GM12878 (cell line): ENCODE measurements around the gene CHRND. TPM values are rescaled to one million over a fixed set of nuclear protein-coding genes. Genes with fewer than 3 reads are reported as not detected.

Experiments
- ATAC-seq: fragments of 200-7000 bp; cut with Tn5 transposase; 3 replicates; pipeline ENCODE4 v1.9.1; 2020; ENCODE audit warnings: mild to moderate bottlenecking, moderate library complexity
- Bru-seq: library from RNA; stranded (reverse); fragments of 400-500 nt; gene quantifications from one replicate; lab custom pipeline; 2021; lab: Mats Ljungman, UMichigan
- BruChase-seq, 2 experiments: library from RNA; stranded (reverse); fragments of 400-500 nt; gene quantifications; one replicate each; lab custom pipeline; 2021; lab: Mats Ljungman, UMichigan
- BruUV-seq: library from RNA; stranded (reverse); fragments of 400-500 nt; replicated peaks from 2 replicates; lab custom pipeline; 2021; lab: Mats Ljungman, UMichigan
- CTCF ChIA-PET: fragments of 300-600 bp; sonication (Branson Sonifier 250); formaldehyde crosslinking; extraction: SDS; loops from one replicate; lab custom pipeline; 2021; ENCODE audit warnings: inconsistent platforms; lab: Yijun Ruan, JAX
- POLR2A ChIA-PET: fragments of 350-600 bp; formaldehyde crosslinking; extraction: SDS; loops from one replicate; lab custom pipeline; 2021; ENCODE audit warnings: inconsistent platforms; lab: Charles Lee
- RAD21 ChIA-PET: fragments of 300-600 bp; sonication (Branson Sonifier 250); formaldehyde crosslinking; loops from one replicate; lab custom pipeline; 2023; ENCODE audit warnings: antibody characterized with exemption; ENCODE audit not compliant: unreplicated experiment; lab: Charles Lee
- SMC1A ChIA-PET: fragments of 300-600 bp; sonication (Branson Sonifier 250); formaldehyde crosslinking; loops from one replicate; lab custom pipeline; 2023; ENCODE audit not compliant: unreplicated experiment, uncharacterized antibody; lab: Charles Lee
- DNase-seq: peaks from one replicate; pipeline ENCODE4 v3.0.0-alpha.2; 2011; ENCODE audit warnings: low read depth, low spot score
- FAIRE-seq: peaks from 3 replicates; lab custom pipeline; 2011; peaks lifted over from hg19 to GRCh38; lab: Jason Lieb, UNC
- H2AFZ ChIP-seq: 2 replicates; pipeline ENCODE4 v1.6.0; 2011; ENCODE audit warnings: low read depth, low read length, control low read depth; ENCODE audit not compliant: control insufficient read depth
- H3K27ac ChIP-seq: 2 replicates; pipeline ENCODE4 v1.5.1; 2011; ENCODE audit warnings: control low read depth; ENCODE audit not compliant: control insufficient read depth, insufficient read depth
- H3K27me3 ChIP-seq, 2 experiments: replicated peaks in 1 of 2; 2 replicates each; pipeline versions ENCODE4 v1.6.0 to v1.6.1; 2011; ENCODE audit warnings: low read length in 1 of 2; ENCODE audit not compliant: control insufficient read depth in 2 of 2, insufficient read depth in 2 of 2
- H3K36me3 ChIP-seq, 2 experiments: 2 replicates each; pipeline ENCODE4 v1.5.1; 2011; ENCODE audit warnings: low read length in 1 of 2; ENCODE audit not compliant: control insufficient read depth in 2 of 2, insufficient read depth in 2 of 2
- H3K4me1 ChIP-seq: 2 replicates; pipeline ENCODE4 v1.6.1; 2011; ENCODE audit warnings: mild to moderate bottlenecking, low read length, moderate library complexity, mixed read lengths; ENCODE audit not compliant: control insufficient read depth, insufficient read depth
- H3K4me2 ChIP-seq: 2 replicates; pipeline ENCODE4 v1.6.0; 2011; ENCODE audit warnings: control low read depth; ENCODE audit not compliant: control insufficient read depth, insufficient read depth
- H3K4me3 ChIP-seq: fragments of 200-600 bp; sonication (generic); 2 replicates; pipeline ENCODE4 v1.5.1; 2016
- H3K79me2 ChIP-seq: 2 replicates; pipeline ENCODE4 v1.6.0; 2011; ENCODE audit warnings: low read length; ENCODE audit not compliant: control insufficient read depth, insufficient read depth
- H3K9ac ChIP-seq: 2 replicates; pipeline ENCODE4 v1.8.0; 2011; ENCODE audit warnings: low read length, control low read depth, mixed read lengths; ENCODE audit not compliant: control insufficient read depth, insufficient read depth
- H3K9me3 ChIP-seq: replicated peaks from 3 replicates; pipeline ENCODE4 v1.5.1; 2011; ENCODE audit warnings: mild to moderate bottlenecking, low read length; ENCODE audit not compliant: control insufficient read depth, insufficient read depth
- H4K20me1 ChIP-seq: 2 replicates; pipeline ENCODE4 v1.6.0; 2011; ENCODE audit not compliant: control insufficient read depth, insufficient read depth
- EED ChIP-seq: sonication (generic); IDR thresholded peaks from 2 replicates; pipeline ENCODE4 v1.6.1; 2016; ENCODE audit warnings: antibody characterized with exemption, low read depth
- IRF4 ChIP-seq: IDR thresholded peaks from 2 replicates; pipeline ENCODE4 v1.6.1; 2011; ENCODE audit warnings: low read depth, low read length
- MYB ChIP-seq: fragments of 150-350 bp; IDR thresholded peaks from 2 replicates; pipeline ENCODE4 v1.6.1; 2014; ENCODE audit warnings: mild to moderate bottlenecking, low read depth, low read length, borderline replicate concordance
- POLR2AphosphoS2 ChIP-seq: IDR thresholded peaks from 2 replicates; pipeline ENCODE4 v1.6.1; 2011; ENCODE audit warnings: low read depth, mild to moderate bottlenecking, low read length, improper control_type of control experiment, moderate library complexity
- SIN3A ChIP-seq: IDR thresholded peaks from 2 replicates; pipeline ENCODE4 v1.6.1; 2012; ENCODE audit warnings: low read depth, low read length, improper control_type of control experiment
- TBL1XR1 ChIP-seq: IDR thresholded peaks from 2 replicates; pipeline ENCODE4 v1.6.1; 2012; ENCODE audit warnings: low read depth, low read length, improper control_type of control experiment
- TCF7 ChIP-seq: IDR thresholded peaks from 2 replicates; pipeline ENCODE4 v1.6.1; 2014; ENCODE audit warnings: antibody characterized with exemption, borderline replicate concordance
- ZNF622 ChIP-seq: fragments of 450-650 bp; IDR thresholded peaks from 2 replicates; pipeline ENCODE4 v1.6.1; 2017; ENCODE audit warnings: mild to moderate bottlenecking, inconsistent platforms
- ZZZ3 ChIP-seq: IDR thresholded peaks from 2 replicates; pipeline ENCODE4 v1.6.1; 2011; ENCODE audit warnings: low read depth; ENCODE audit not compliant: control insufficient read depth, insufficient read length
- WGBS: methylation state at CpG from one replicate; pipeline ENCODE4 v1.1.6; 2016; ENCODE audit warnings: low lambda C conversion rate; ENCODE audit not compliant: insufficient replicate concordance, insufficient coverage; ENCODE audit errors: missing lambda C conversion rate; 5-methylcytosine and 5-hydroxymethylcytosine counted together
- in situ Hi-C: fragments of 300-500 bp; cut with MboI; formaldehyde crosslinking; loops from 9 replicates; pipeline ENCODE4 v1.14.3; 2018; ENCODE audit warnings: mixed read lengths
- intact Hi-C: fragments of 100-400 bp; cut with micrococcal nuclease; formaldehyde crosslinking; loops from one replicate; pipeline ENCODE4 v1.14.2; 2022; ENCODE audit not compliant: unreplicated experiment
- long read RNA-seq, 2 experiments: library from polyadenylated mRNA; unstranded; transcript quantifications; one replicate each; pipeline ENCODE4 v2.0.0, GENCODE V29; 2019 to 2020
- polyA minus RNA-seq, 3 experiments: library from RNA; depleted of rRNA, polyadenylated mRNA; stranded (reverse); fragments of >200 nt; gene quantifications; 2 replicates each; pipeline ENCODE4 v1.2.3, GENCODE V29; 2011
- polyA plus RNA-seq, 11 experiments: library from polyadenylated mRNA; depleted of rRNA in 4 of 11; unstranded in 6 of 11; stranded (reverse) in 5 of 11; fragments of >200 nt; fragmentation: Nextera tagmentation in 4 of 11; fragmentation: Illumina TruSeq in 1 of 11; extraction: Ambion mirVana in 4 of 11; extraction: Trizol in 1 of 11; gene quantifications; 1 replicate in 1 of 11; 2 replicates in 10 of 11; pipeline versions ENCODE4 v1.2.1 to v1.2.3, GENCODE V29; 2011 to 2016; ENCODE audit warnings: inconsistent platforms in 2 of 11, missing spikeins in 2 of 11, low read depth in 1 of 11
- total RNA-seq, 4 experiments: library from RNA; depleted of rRNA in 3 of 4; stranded (reverse); fragments of >200 nt in 3 of 4; fragmentation: Illumina TruSeq in 1 of 4; extraction: Trizol in 1 of 4; gene quantifications; 2 replicates each; pipeline versions ENCODE4 v1.2.1 to v1.2.3, GENCODE V29; 2013 to 2021
- TF ChIP-seq, protein P1 (sequence below): IDR thresholded peaks from 2 replicates; pipeline ENCODE4 v1.6.1; 2011; ENCODE audit warnings: low read depth, mild to moderate bottlenecking, low read length, moderate library complexity, borderline replicate concordance; ENCODE audit errors: extremely low read depth

CHRND gene
- not detected in 2 replicates for total RNA-seq (2013; cell fraction: nucleolus; rRNA removed)
- total RNA-seq (2014; rRNA removed) (not detected in 2 replicates), total RNA-seq (2014; rRNA removed; fragmentation: Illumina TruSeq; extraction: Trizol) (not detected in 2 replicates), total RNA-seq (2021) (not detected in 2 replicates), polyA plus RNA-seq (2011; rRNA removed) (not detected in 2 replicates), polyA plus RNA-seq (2014; fragmentation: Illumina TruSeq; extraction: Trizol) (not detected in 2 replicates), polyA plus RNA-seq (2014; fragmentation: Nextera tagmentation; extraction: Ambion mirVana) (not detected), polyA plus RNA-seq (2014; rRNA removed) (not detected in 2 replicates), polyA plus RNA-seq (2016; fragmentation: Nextera tagmentation; extraction: Ambion mirVana) (not detected), polyA minus RNA-seq (2011; rRNA and poly(A)+ RNA removed) (not detected in 2 replicates), Bru-seq, nascent RNA (not detected), BruChase-seq, experiment 1, labeled RNA remaining after a 6-hour chase (not detected), BruChase-seq, experiment 2, labeled RNA remaining after a 2-hour chase (not detected)
- polyA plus RNA-seq (2011; ENCODE audit: low read depth): not detected
- polyA plus RNA-seq (2011; cell fraction: cytosol; rRNA removed): not detected in 2 replicates
- not detected in 2 replicates for polyA plus RNA-seq (2011; cell fraction: nucleus; rRNA removed)
- not detected in 2 replicates for polyA plus RNA-seq (2012)
- not detected in 2 replicates for polyA minus RNA-seq (2011; cell fraction: cytosol; rRNA and poly(A)+ RNA removed)
- not detected in 2 replicates for polyA minus RNA-seq (2011; cell fraction: nucleus; rRNA and poly(A)+ RNA removed)
- long read RNA-seq, experiment 1: 0 reads
- long read RNA-seq, experiment 2: 0 reads

DNA sequence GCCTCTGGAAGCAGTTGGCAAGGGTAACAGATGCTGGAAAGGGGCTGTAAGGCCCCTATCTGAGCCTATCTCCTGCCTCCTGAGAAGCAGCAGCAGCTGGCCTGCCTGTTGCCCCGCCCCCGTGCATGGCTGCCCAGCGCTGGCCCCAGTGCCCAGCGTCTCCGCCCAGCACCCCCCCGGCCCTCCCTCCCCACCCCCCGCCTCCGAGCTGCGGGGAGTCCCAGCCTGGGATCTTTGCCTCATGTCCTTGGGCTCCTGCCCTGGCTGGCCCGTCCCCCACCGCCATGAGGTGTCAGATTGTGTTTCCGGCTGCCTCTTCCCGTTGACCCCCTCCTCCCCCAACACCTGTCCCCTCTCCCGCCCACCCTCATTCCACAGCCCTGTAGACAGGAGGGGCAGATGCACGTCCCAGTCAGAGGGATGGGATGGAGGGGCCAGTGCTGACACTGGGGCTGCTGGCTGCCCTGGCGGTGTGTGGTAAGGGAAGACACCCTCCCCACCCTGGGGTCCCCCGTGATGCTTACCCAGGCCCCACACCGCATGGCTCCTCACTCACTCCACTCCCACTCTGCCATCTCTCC lies at the start of gene CHRND:
CHRND (plus strand) TSS at position 370 of the 581 bp plus-strand sequence; CDS start at position 426, 56 bp downstream.
- intact Hi-C loops (no loop called here), in situ Hi-C loops (no loop called here)
- no peak for TF ChIP-seq ZZZ3
- TF ChIP-seq, protein P1, sequence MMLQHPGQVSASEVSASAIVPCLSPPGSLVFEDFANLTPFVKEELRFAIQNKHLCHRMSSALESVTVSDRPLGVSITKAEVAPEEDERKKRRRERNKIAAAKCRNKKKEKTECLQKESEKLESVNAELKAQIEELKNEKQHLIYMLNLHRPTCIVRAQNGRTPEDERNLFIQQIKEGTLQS: no peak
- no peak for DNase-seq
- no peaks in the 10 kb centered on the region for H3K79me2 ChIP-seq
- no peak for FAIRE-seq
- H3K4me3 ChIP-seq: no peak within 1 kb of the TSS
- H4K20me1 ChIP-seq: no peaks in the 10 kb centered on the region
- H3K27ac ChIP-seq: no peak within 1 kb of the TSS
- H3K4me2 ChIP-seq: no peak within 1 kb of the TSS
- no peaks in the 10 kb centered on the region for H3K4me1 ChIP-seq
- no peaks in the 10 kb centered on the region for H3K9me3 ChIP-seq
- RAD21 ChIA-PET: no interaction called here
- ATAC-seq: no peak
- H3K27me3 ChIP-seq: peaks cover 3 to 6% of the 10 kb centered on the region in 2 experiments; a peak in 3 of 4 replicates
- no TSS peak for BruUV-seq
- POLR2A ChIA-PET: no interaction called here
- no peak within 1 kb of the TSS for H3K9ac ChIP-seq
- no peaks in the 10 kb centered on the region for H3K36me3 ChIP-seq
- no peak within 1 kb of the TSS for H2AFZ ChIP-seq
- CTCF ChIA-PET: no interaction called here
- 15% methylated on average over 12 of the region's 18 CpGs for WGBS
- SMC1A ChIA-PET: no interaction called here

DNA sequence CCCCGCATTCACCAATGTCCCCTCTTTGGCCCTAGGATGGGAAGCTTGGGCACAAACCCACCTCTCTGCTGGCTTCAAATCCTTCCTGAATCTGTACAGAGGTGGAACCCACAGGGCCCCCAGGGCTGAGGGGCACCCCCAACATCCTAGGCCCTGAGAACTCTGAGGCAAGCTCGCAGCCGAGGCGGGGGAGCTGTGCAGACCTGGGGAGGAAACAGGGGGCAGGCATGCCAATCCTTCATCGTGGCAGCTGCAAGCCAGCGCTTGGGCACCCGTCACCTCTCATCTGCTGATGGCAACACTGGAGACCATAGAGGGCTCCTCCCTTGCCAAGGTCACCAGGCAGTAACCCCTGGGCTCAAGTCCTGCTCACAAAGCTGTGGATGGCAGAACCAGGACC lies 49.2 kb upstream of the CHRND start:
- DNase-seq (no peak), ATAC-seq (no peak), FAIRE-seq (no peak)
- ChIA-PET CTCF (no interaction called here), SMC1A (no interaction called here), RAD21 (no interaction called here), POLR2A (no interaction called here)
- Histone ChIP-seq H2AFZ (no peak overlapping the region), H4K20me1 (no peaks in the 10 kb centered on the region), H3K9ac (no peak overlapping the region), H3K4me2 (no peak overlapping the region), H3K27ac (no peak overlapping the region), H3K4me3 (no peak overlapping the region), H3K9me3 (no peaks in the 10 kb centered on the region), H3K36me3 (no peaks in the 10 kb centered on the region), H3K27me3 (peaks cover 0 to 3% of the 10 kb centered on the region in 2 experiments; a peak in 1 of 4 replicates), H3K4me1 (no peaks in the 10 kb centered on the region), H3K79me2 (no peaks in the 10 kb centered on the region)
- intact Hi-C loops: no loop called here
- no TSS peak for BruUV-seq
- WGBS: 56% methylated on average over 7 of the region's 7 CpGs
- in situ Hi-C loops: no loop called here
- TF ChIP-seq SIN3A (no peak), IRF4 (no peak), EED (no peak), POLR2AphosphoS2 (no peak), ZNF622 (no peak), TCF7 (no peak), TBL1XR1 (no peak), MYB (no peak)
